T-helper 2 cell treated with Interferon-gamma antibody and Interleukin-4, amounts not matched to agents 5 μg/mL and 100 μg/mL, for 36 hours (primary cell): ENCODE measurements around the gene TMEM121B.
A peak's percentile ranks its signal among the peaks of the same experiment; 100 is the strongest.

Experiments
- DNase-seq: peaks from one replicate; pipeline ENCODE4 v3.0.0; 2021; ENCODE audit warnings: low spot score
- H3K27ac Mint-ChIP-seq: one replicate; pipeline ENCODE4 v1.8.0; 2021; ENCODE audit warnings: mild to moderate bottlenecking, mixed read lengths
- H3K27me3 Mint-ChIP-seq: one replicate; pipeline ENCODE4 v1.8.0; 2021; ENCODE audit warnings: low read depth, mixed read lengths
- H3K36me3 Mint-ChIP-seq: one replicate; pipeline ENCODE4 v1.8.0; 2021; ENCODE audit warnings: low read depth, mixed read lengths
- H3K4me1 Mint-ChIP-seq: one replicate; pipeline ENCODE4 v1.8.0; 2021; ENCODE audit warnings: low read depth, mixed read lengths
- H3K4me3 Mint-ChIP-seq: one replicate; pipeline ENCODE4 v1.8.0; 2022; ENCODE audit warnings: mild to moderate bottlenecking, moderate library complexity, mixed read lengths
- H3K9me3 Mint-ChIP-seq: one replicate; pipeline ENCODE4 v1.8.0; 2021; ENCODE audit warnings: mixed read lengths

The TMEM121B gene

DNA sequence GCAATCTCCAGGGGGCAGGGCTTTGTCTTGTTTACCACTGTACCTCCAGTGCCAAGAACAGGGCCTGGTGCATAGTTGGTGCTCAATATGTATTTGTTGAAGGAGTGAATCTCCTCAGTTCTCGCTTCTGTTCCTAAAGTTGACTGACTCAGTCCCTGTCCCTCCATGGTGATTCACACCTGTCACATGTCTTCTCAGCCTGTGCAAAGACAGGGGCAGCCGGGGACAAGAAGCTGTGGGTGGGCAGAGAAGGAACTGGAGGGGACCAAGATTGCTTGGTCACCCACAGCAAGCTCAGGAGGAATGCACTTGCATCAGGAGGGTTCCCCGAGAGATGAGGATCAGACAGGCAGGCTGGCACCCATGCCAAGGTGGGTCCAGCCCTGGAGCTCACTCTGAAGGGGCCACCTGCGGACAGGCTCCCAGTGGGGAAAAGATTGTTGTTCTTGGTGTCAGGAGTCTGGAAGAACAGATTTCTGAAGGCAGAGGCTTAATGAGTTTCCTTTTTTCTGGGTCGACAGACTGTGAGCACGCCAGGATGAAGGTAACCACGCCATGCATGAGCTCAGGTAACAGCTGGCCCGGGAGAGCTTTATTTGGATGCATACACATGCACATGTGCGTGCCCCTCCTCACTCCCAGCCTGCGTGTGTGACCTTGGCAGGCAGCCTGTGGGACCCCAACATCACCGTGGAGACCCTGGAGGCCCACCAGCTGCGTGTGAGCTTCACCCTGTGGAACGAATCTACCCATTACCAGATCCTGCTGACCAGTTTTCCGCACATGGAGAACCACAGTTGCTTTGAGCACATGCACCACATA is 19.5 kb downstream of the TMEM121B start:
- Mint-ChIP-seq H3K9me3 (no peaks in the 10 kb centered on the region), H3K4me3 (no peak overlapping the region), H3K36me3 (peaks cover 82% of the 10 kb centered on the region), H3K27me3 (no peaks in the 10 kb centered on the region), H3K27ac (no peak overlapping the region), H3K4me1 (peaks cover 61% of the 10 kb centered on the region)
- DNase-seq = no peak

DNA sequence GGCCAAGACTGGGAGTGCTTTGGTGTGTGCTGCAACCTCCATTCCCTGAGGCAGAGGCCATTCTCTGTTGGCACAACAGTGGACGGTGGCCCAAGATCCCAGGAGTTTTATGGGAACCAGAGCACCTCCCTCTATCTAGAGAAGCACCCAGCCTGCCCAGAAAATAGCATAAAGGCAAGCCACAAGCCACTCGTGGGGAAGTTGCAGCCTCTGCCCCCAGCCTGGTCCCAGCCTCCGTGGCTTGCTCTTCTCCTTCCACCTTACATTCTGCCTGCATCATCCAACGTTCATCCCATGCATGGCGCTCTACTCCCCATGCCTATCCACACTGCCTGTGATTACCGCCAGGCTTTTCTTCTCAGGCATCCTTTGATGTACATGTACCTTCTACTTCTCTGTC is 20.5 kb downstream of the TMEM121B start:
- DNase-seq = no peak
- Mint-ChIP-seq H3K4me3 (peak overlapping the region; percentile 22), H3K9me3 (no peaks in the 10 kb centered on the region), H3K36me3 (peaks cover 81% of the 10 kb centered on the region), H3K27ac (peak overlapping the region; percentile 65), H3K4me1 (peaks cover 56% of the 10 kb centered on the region), H3K27me3 (no peaks in the 10 kb centered on the region)

GRCh38 chr22:17098379-17098819 is 22.8 kb downstream of the TMEM121B start:
- DNase-seq = peak; percentile 41
- H3K4me1 Mint-ChIP-seq = peaks cover 58% of the 10 kb centered on the region
- H3K4me3 Mint-ChIP-seq = peak overlapping the region; percentile 74
- H3K9me3 Mint-ChIP-seq = no peaks in the 10 kb centered on the region
- no peaks in the 10 kb centered on the region for H3K27me3 Mint-ChIP-seq
- H3K36me3 Mint-ChIP-seq = peaks cover 73% of the 10 kb centered on the region
- H3K27ac Mint-ChIP-seq = peak overlapping the region; percentile 85

DNA sequence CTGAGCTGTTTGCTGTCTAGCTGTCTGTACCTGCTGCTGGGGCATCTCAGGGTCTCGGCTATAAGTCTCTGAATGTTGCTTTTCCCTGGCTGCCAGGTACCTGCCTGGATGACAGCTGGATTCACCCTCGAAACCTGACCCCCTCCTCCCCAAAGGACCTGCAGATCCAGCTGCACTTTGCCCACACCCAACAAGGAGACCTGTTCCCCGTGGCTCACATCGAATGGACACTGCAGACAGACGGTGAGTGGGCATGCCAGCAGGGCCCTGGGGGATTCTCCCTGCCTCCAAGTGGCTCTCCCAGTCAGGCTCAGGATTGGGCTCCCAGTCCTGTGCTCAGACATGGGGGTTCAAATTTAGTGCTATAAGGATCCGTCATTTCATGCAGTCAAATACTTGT is 23.5 kb downstream of the TMEM121B start:
- H3K9me3 Mint-ChIP-seq = no peaks in the 10 kb centered on the region
- peak overlapping the region; percentile 74 for H3K4me3 Mint-ChIP-seq
- H3K27ac Mint-ChIP-seq = peak overlapping the region; percentile 31
- no peak for DNase-seq
- peaks cover 69% of the 10 kb centered on the region for H3K36me3 Mint-ChIP-seq
- H3K4me1 Mint-ChIP-seq = peaks cover 65% of the 10 kb centered on the region
- no peaks in the 10 kb centered on the region for H3K27me3 Mint-ChIP-seq

DNA sequence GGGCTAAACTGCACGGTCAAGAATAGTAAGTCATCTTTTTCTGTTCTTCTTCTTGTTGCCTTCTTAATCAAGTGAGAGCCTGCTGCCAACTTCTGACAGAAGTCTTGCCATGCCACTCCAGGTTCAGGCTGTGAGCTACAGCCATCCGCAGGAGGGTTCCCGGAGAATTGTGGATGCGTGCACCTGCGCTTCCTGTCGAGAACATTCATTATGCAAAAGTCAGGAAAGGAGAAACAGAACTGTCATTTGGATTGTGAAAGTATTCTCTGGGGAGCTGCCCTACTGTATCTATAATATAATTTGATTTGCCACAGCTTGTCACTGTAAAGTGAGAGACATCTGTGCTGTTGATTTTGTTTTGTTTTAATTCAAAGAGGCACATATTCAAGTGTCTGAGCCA is 24.1 kb downstream of the TMEM121B start:
- Mint-ChIP-seq H3K4me3 (peak overlapping the region; percentile 74), H3K4me1 (peaks cover 67% of the 10 kb centered on the region), H3K36me3 (peaks cover 65% of the 10 kb centered on the region), H3K27me3 (no peaks in the 10 kb centered on the region), H3K9me3 (no peaks in the 10 kb centered on the region), H3K27ac (no peak overlapping the region)
- DNase-seq = no peak

DNA sequence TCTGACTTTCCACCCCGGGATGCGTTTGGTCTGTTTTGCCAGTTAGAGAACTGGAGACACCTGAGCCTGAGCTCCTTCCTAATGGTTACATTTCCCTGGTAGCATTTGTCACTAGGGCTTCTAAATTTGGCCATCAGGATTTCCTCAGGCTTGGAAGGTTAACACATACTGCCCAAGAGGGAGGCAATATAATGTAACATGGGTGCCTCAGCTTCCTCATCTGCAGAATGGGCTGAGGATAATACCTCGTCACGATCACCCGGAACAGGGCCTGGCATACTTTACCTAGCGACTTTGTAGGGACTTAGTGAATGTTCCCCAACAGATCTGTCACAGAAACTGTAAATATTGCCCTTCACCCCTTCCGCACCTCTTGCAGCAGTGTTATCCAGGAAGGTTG is 25.1 kb downstream of the TMEM121B start:
- peaks cover 66% of the 10 kb centered on the region for H3K4me1 Mint-ChIP-seq
- H3K9me3 Mint-ChIP-seq = no peaks in the 10 kb centered on the region
- no peak overlapping the region for H3K4me3 Mint-ChIP-seq
- no peak for DNase-seq
- H3K27ac Mint-ChIP-seq = no peak overlapping the region
- H3K36me3 Mint-ChIP-seq = peaks cover 55% of the 10 kb centered on the region
- H3K27me3 Mint-ChIP-seq = no peaks in the 10 kb centered on the region

- no peaks in the 10 kb centered on the region for H3K9me3 Mint-ChIP-seq
- no peak overlapping the region for H3K27ac Mint-ChIP-seq
These were observed 25.6 kb downstream of the TMEM121B start for GRCh38 chr22:17095538-17095937.

DNA sequence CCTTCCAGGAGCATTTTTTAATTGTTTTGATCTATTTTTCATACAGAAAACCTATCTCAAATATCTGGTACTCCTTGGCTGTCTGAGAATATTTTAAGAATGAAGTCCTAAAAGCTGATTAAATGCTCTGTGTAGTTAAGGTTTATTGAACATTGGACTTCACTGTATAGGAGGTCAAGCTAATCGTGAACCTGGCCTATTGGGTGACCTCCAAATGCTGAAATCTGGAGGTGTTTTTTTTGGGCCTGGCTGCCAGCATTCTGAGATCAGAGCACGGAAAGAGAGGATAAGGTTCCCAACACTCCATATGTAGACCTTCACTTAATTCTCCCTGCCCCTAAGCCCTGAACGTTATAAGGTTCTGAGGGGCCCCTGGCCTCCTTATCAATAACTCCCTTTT is 28.1 kb downstream of the TMEM121B start:
- Mint-ChIP-seq H3K36me3 (peaks cover 44% of the 10 kb centered on the region), H3K4me3 (no peak overlapping the region), H3K27ac (no peak overlapping the region), H3K9me3 (no peaks in the 10 kb centered on the region), H3K27me3 (no peaks in the 10 kb centered on the region), H3K4me1 (peaks cover 60% of the 10 kb centered on the region)
- no peak for DNase-seq

More at GRCh38 chr22:17095538-17095937, 25.6 kb downstream of the TMEM121B start:
- H3K36me3 Mint-ChIP-seq = peaks cover 54% of the 10 kb centered on the region
- no peaks in the 10 kb centered on the region for H3K27me3 Mint-ChIP-seq
- peaks cover 67% of the 10 kb centered on the region for H3K4me1 Mint-ChIP-seq
- H3K4me3 Mint-ChIP-seq = no peak overlapping the region
- DNase-seq = no peak

DNA sequence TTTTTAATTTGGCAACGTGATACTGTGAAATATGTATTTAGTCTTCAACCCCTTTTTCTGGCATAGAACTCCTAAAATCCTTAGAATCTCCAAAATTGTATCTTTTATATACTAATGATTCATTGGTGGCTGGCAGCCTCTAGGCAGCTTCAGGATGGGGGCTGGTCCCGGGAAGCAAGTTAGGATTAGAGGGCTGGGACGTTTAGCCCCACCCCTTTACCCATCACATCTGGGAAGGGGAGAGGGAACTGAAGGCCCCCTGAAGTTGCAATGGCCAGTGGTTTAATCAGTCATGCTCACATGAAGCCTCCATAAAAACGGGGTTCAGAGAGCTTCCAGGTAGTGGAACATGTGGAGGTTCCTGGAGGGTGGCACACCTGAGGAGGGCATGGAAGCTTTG is 29.3 kb downstream of the TMEM121B start:
- peaks cover 61% of the 10 kb centered on the region for H3K4me1 Mint-ChIP-seq
- H3K27ac Mint-ChIP-seq = no peak overlapping the region
- H3K36me3 Mint-ChIP-seq = peaks cover 39% of the 10 kb centered on the region

GRCh38 chr22:17090550-17090949 is 30.6 kb downstream of the TMEM121B start:
- Mint-ChIP-seq H3K4me1 (peaks cover 61% of the 10 kb centered on the region), H3K27ac (peak overlapping the region; percentile 11), H3K36me3 (peaks cover 40% of the 10 kb centered on the region), H3K9me3 (no peaks in the 10 kb centered on the region), H3K27me3 (no peaks in the 10 kb centered on the region), H3K4me3 (peak overlapping the region; percentile 7)
- no peak for DNase-seq

More for the DNA sequence above, 29.3 kb downstream of the TMEM121B start:
- H3K9me3 Mint-ChIP-seq = no peaks in the 10 kb centered on the region
- no peak for DNase-seq
- H3K4me3 Mint-ChIP-seq = no peak overlapping the region
- H3K27me3 Mint-ChIP-seq = no peaks in the 10 kb centered on the region

DNA sequence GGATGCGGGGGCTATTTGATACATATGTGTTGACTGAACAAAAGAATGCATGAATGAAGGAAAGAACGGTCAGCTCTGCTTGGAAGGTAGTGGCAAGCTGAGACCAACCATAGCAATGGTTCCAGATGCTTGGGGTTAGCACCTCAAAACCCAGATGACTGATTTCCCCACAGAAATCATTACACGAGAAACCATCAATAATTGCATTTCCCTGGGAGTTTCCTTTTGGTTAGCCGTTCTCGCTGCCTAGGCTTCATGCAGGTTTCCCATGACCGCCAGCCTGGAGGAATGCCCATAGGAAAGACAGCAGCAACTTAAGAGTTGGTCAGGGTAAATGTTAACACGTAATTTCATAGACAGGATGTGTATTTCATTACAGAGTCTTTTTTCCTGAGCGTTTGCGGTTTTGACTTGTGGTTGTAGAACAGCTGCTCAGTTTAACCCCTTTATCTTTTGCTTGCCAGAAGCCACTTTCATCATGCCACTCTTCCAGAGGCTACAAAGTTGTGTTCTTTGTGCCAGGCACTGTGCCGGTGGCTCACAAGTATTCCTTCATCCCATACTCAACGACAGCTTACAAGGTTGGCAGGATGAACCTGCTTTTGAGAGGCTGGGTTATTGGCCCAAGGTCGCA is 33.5 kb downstream of the TMEM121B start:
- Mint-ChIP-seq H3K27me3 (no peaks in the 10 kb centered on the region), H3K4me3 (peak overlapping the region; percentile 93), H3K27ac (peak overlapping the region; percentile 85), H3K36me3 (peaks cover 34% of the 10 kb centered on the region), H3K9me3 (no peaks in the 10 kb centered on the region), H3K4me1 (peaks cover 52% of the 10 kb centered on the region)
- DNase-seq = peak; percentile 64

DNA sequence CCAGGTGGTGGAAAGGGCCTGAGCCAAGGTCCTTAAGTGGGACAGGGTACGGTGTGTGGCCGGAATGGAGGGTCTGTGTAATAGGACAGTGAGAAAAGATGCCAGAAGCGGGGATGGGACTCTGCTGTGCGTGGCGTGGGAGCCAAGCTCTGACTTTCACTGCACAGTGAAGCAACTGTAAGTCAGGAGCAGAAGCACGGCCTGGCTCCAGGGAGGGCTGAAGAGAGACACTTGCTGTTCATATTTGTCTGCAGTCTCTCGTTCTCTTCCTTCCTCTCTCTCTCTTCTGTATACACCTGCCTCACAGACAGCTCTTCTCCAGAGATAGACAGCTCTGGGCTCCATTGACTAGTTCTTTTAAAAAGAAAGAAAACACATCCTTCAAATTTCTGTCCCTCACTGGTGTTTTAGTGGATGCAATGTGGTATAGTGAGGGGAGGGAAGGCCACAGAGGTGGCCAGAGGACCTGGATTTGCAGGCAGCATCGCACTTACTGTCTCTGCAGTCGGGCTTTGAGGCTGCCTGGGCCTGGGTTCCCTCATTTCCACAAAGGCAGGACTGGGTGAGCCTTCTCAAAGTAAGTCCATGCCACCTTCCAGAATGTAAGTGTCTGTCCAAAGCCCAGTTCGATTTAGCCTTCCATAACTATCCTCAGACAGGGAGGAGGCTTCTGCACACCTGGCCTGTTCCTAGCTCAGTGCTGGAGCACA is 34.2 kb downstream of the TMEM121B start:
- no peaks in the 10 kb centered on the region for H3K27me3 Mint-ChIP-seq
- H3K9me3 Mint-ChIP-seq = no peaks in the 10 kb centered on the region
- peak overlapping the region; percentile 85 for H3K27ac Mint-ChIP-seq
- H3K36me3 Mint-ChIP-seq = peaks cover 34% of the 10 kb centered on the region
- H3K4me1 Mint-ChIP-seq = peaks cover 47% of the 10 kb centered on the region
- peak overlapping the region; percentile 93 for H3K4me3 Mint-ChIP-seq
- no peak for DNase-seq

- Mint-ChIP-seq H3K27ac (peak overlapping the region; percentile 77), H3K4me3 (peak overlapping the region; percentile 93), H3K9me3 (no peaks in the 10 kb centered on the region), H3K4me1 (peaks cover 43% of the 10 kb centered on the region), H3K36me3 (peaks cover 34% of the 10 kb centered on the region), H3K27me3 (no peaks in the 10 kb centered on the region)
- no peak for DNase-seq
These were observed 34.9 kb downstream of the TMEM121B start for GRCh38 chr22:17086296-17086695.
